VCaP (cell line): ENCODE results near the gene PARP2.
A peak's percentile ranks its signal among the peaks of the same experiment; 100 is the strongest.
"Not testable (repeated sequence)": the region's sequence is repeated elsewhere in the genome, so short reads cannot be mapped to it uniquely, and the experiment has no call there.

Source experiments
- H3K27ac ChIP-seq: fragments of 450-650 bp; 2 replicates; pipeline ENCODE4 v1.5.1; 2017
- TF ChIP-seq, protein P1 (sequence below): fragments of 450-650 bp; conservative IDR thresholded peaks from 2 replicates; pipeline ENCODE4 v1.5.1; 2017; ENCODE audit warnings: mild to moderate bottlenecking, moderate library complexity

PARP2 gene

DNA sequence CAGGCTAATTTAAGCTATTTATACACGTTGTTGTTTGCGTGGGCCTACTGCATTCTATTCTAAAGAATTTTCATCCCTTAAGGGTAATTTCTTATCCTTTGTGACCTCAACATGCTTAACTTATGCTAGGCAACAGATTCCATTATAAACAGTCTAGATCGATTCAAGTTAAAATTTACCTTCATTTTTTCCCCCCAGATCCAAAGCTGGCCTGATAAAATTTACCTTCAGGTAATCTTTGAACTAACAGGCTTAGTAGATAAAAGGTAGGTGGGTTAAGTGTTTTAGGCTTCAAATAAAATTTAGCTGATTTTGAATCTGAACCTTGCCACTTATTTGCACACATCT is 10.0 kb upstream of the PARP2 start:
- H3K27ac ChIP-seq, result peak overlapping the region; percentile 82
- TF ChIP-seq, protein P1, sequence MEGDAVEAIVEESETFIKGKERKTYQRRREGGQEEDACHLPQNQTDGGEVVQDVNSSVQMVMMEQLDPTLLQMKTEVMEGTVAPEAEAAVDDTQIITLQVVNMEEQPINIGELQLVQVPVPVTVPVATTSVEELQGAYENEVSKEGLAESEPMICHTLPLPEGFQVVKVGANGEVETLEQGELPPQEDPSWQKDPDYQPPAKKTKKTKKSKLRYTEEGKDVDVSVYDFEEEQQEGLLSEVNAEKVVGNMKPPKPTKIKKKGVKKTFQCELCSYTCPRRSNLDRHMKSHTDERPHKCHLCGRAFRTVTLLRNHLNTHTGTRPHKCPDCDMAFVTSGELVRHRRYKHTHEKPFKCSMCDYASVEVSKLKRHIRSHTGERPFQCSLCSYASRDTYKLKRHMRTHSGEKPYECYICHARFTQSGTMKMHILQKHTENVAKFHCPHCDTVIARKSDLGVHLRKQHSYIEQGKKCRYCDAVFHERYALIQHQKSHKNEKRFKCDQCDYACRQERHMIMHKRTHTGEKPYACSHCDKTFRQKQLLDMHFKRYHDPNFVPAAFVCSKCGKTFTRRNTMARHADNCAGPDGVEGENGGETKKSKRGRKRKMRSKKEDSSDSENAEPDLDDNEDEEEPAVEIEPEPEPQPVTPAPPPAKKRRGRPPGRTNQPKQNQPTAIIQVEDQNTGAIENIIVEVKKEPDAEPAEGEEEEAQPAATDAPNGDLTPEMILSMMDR, result no peak

DNA sequence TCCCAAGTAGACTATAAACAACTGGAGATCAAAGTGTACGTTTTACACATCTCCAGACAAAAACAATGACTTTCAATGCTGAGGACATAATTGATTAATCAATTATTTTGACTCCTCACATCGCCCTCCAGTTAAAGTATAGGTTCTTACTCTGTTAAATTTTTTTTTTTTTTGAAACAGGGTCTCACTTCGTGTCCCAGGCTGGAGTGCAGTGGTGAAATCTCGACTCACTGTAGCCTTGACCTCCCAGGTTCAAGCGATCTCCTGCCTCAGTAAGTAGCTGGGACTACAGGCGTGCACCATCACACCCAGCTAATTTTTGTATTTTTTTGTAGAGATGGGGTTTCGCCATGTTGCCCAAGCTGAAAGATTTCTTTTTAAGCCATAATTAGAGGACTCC is 9.4 kb upstream of the PARP2 start:
- TF ChIP-seq, protein P1, result no peak
- H3K27ac ChIP-seq, result no peak overlapping the region; the same call in 1 of the 2 replicates

DNA sequence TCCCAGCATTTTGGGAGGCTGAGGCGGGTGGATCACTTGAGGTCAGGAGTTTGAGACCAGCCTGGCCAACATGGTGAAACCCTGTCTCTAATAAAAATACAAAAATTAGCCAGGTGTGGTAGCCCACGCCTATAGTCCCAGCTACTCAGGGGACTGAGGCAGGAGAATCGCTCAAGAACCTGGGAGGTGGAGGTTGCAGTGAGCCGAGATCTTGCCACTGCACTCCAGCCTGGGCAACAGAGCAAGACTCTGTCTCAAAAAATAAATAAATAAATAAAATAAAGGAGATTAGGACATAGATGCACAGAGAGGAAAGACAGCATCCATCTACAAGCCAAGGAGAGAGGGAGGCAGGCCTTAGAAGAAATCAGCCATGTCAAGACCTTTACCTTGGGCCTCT is 2.4 kb upstream of the PARP2 start:
- not testable (repeated sequence) for H3K27ac ChIP-seq

DNA sequence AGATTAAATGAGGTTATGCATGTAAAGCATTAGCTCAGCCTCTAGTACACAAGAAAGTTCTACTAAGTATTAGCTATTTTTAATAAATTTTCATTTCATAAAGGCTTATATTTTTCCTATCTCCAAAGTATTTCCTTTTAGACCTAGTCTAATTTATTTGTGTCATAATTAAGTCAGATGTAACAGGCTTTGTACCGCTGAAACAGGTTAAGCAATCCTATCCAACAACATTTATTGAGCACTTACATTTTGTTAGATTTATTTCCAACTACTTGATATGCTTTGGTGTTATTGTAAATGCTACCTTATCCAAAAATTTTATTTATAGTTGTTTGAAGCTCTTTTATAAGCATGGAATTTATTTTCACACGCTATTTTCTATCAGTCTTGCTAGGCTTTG is 1.8 kb upstream of the PARP2 start:
- TF ChIP-seq, protein P1, result no peak
- H3K27ac ChIP-seq, result peak overlapping the region; percentile 80

DNA sequence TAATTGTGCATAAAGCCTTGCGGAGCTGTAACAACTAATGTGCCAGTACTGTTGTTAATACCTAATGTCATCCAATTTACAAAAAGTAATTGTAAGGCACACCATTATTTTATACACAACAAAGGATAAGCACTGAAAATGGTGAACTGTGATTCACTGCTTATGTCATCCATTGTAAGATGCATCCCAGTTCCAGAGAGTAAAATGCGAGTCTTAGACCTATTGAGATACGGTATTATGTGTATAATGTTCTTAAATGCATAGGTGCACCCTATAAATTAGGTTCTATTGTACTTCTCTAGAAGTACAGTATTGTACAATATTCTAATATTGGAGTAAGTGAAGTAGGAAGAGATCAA is 406 bp downstream of the PARP2 start:
- H3K27ac ChIP-seq, result peak overlapping the region; percentile 80
- TF ChIP-seq, protein P1, result no peak

DNA sequence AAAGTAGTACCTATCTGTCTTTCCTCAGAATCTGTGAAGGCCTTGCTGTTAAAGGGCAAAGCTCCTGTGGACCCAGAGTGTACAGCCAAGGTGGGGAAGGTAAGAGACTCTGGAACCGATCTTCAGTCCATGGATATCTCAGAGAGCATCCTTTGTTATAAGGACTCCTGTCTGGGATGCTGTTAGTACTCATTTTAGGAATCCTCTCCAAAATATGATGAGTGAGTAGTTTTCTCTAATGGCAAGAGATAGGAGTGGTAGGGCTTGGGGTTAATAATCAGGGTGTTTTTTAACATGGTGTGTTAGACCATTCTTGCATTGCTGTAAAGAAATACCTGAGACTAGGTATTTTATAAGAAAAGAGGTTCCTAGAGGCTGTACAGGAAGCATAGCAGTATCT is 1.9 kb downstream of the PARP2 start:
- no peak overlapping the region for H3K27ac ChIP-seq
- TF ChIP-seq, protein P1, result no peak

DNA sequence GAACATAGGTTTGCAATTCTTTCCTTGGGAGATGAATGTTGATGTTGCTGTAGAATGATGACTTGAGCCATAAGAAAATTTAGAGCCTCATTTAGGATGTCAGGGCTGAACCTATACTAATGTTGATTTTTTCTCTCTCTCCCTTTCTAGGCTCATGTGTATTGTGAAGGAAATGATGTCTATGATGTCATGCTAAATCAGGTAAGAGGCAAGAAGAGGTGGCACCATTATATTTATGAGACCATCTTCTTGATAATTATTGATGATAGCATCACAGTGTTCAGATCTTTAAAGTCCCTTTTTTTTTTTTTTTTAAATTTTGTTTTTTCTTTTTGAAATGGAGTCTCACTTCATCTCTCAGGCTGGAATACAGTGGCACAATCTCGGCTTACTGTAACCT is 3.3 kb downstream of the PARP2 start:
- TF ChIP-seq, protein P1, result no peak
- H3K27ac ChIP-seq, result no peak overlapping the region

DNA sequence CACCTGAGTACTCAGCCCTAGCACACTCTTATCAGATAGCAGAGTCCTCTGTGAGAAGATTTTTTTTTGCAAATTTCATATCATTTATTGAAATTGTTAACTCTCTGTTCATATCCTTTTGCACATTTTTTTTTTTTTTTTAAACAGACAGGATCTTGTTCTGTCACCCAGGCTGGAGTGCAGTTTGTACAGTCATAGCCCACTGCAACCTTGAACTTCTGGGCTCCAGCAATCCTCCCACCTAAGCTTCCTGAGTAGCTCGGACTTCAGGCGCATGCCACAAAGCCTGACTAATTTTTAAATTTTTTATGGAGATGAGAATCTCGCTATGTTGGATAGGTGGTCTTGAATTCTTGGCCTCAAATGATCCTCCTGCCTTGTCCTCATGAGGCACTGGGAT is 4.3 kb downstream of the PARP2 start:
- no peak overlapping the region for H3K27ac ChIP-seq
- TF ChIP-seq, protein P1, result no peak
